Adrenal gland (tissue), 12 donors: ENCODE data around the gene MANSC4. TPM values are rescaled to one million over a fixed set of nuclear protein-coding genes. Genes with fewer than 3 reads are reported as not detected.

Experiments
- DNase-seq, 7 donors: peaks; one replicate each; pipeline ENCODE4 v3.0.0-alpha.2; 2019 to 2020
- H3K27ac ChIP-seq, 5 donors: fragments of 200-600 bp; sonication (generic) in 4 of 5; 1 replicate in 3 of 5; 2 replicates in 2 of 5; pipeline versions ENCODE4 v1.5.1 to v1.8.0; 2016 to 2020; ENCODE audit warnings: mild to moderate bottlenecking in 1 of 5
- H3K27me3 ChIP-seq: fragments of 200-600 bp; 2 replicates; pipeline ENCODE4 v1.8.0; 2021
- H3K36me3 ChIP-seq, 2 donors: fragments of 200-600 bp; replicated peaks in 1 of 2; 1 replicate in 1 of 2; 2 replicates in 1 of 2; pipeline versions ENCODE4 v1.5.1 to v1.8.0; 2018 to 2022
- H3K4me1 ChIP-seq, 2 donors: fragments of 200-600 bp; replicated peaks in 1 of 2; 1 replicate in 1 of 2; 2 replicates in 1 of 2; pipeline versions ENCODE4 v1.5.1 to v1.8.0; 2018 to 2021
- H3K4me3 ChIP-seq, 4 donors: fragments of 200-600 bp; sonication (generic) in 3 of 4; one replicate each; pipeline ENCODE4 v1.5.1; 2016 to 2018
- H3K9me3 ChIP-seq, 3 donors: fragments of 200-600 bp; sonication (generic) in 1 of 3; replicated peaks in 1 of 3; 1 replicate in 2 of 3; 2 replicates in 1 of 3; pipeline versions ENCODE4 v1.5.1 to v1.8.0; 2016 to 2021
- CTCF ChIP-seq, 6 experiments: fragments of 450-650 bp in 4 of 6; fragments of 200-600 bp in 2 of 6; sonication (generic) in 1 of 6; IDR thresholded peaks; 1 replicate in 5 of 6; 2 replicates in 1 of 6; pipeline versions ENCODE4 v1.5.1 to v1.8.0; 2016 to 2021; ENCODE audit warnings: antibody characterized with exemption in 6 of 6, mild to moderate bottlenecking in 2 of 6, moderate library complexity in 1 of 6
- POLR2A ChIP-seq, 2 donors: fragments of 450-650 bp; IDR thresholded peaks; one replicate each; pipeline ENCODE4 v1.6.1; 2017; ENCODE audit warnings: antibody characterized with exemption in 2 of 2, mild to moderate bottlenecking in 2 of 2, moderate library complexity in 1 of 2
- WGBS, 4 donors: extraction: QIAGEN DNeasy Blood & Tissue Kit in 2 of 4; methylation state at CpG; one replicate each; pipeline versions ENCODE4 v1.1.5 to v1.1.7; 2013 to 2017; 5-methylcytosine and 5-hydroxymethylcytosine counted together
- intact Hi-C, 2 donors: fragments of 100-400 bp; cut with DNase I; formaldehyde crosslinking; loops; one replicate each; pipeline versions ENCODE4 v1.14.1 to v1.15.0; 2022 to 2023
- polyA plus RNA-seq, 3 donors: library from polyadenylated mRNA; stranded (reverse); fragments of 200-250 nt in 2 of 3; fragments of 350-450 nt in 1 of 3; fragmentation: Illumina TruSeq in 1 of 3; extraction: RNeasy Lipid Tissue Mini Kit (QIAGEN cat#74804) in 1 of 3; gene quantifications; one replicate each; pipeline ENCODE4 v1.2.3, GENCODE V29; 2013 to 2014
- small RNA-seq, 2 donors: library from RNA; depleted of rRNA; stranded (forward); fragments of <200 nt; gene quantifications; one replicate each; pipeline ENCODE3, GENCODE V24; 2016
- total RNA-seq, 9 donors: library from RNA; depleted of rRNA in 4 of 9; stranded (reverse); fragments of >200 nt in 4 of 9; fragments of 120-200 nt in 1 of 9; fragmentation: NEBNext Ultra II Directional in 1 of 9; extraction: Animal tissue kit (Norgen Biotek cat#: 25700) in 1 of 9; gene quantifications; one replicate each; pipeline versions ENCODE4 v1.1.0 to v1.2.4, GENCODE V29; 2013 to 2023
- donor health status: healthy with polysubstance abuse.
- donor health status: Bipolar disorder and iron deficiency.
- donor health status: DM: yes; HTN: yes; CAD: no.
- donor health status: DM: no; HTN: no; CAD: no.
- donor health status: DM: no; HTN: no; CAD: no.
- donor health status: DM: yes; HTN: yes; CAD: no.

MANSC4 gene
- total and polyA plus RNA-seq, 12 donors, result 0.07 to 0.11 TPM; not detected in 10

DNA sequence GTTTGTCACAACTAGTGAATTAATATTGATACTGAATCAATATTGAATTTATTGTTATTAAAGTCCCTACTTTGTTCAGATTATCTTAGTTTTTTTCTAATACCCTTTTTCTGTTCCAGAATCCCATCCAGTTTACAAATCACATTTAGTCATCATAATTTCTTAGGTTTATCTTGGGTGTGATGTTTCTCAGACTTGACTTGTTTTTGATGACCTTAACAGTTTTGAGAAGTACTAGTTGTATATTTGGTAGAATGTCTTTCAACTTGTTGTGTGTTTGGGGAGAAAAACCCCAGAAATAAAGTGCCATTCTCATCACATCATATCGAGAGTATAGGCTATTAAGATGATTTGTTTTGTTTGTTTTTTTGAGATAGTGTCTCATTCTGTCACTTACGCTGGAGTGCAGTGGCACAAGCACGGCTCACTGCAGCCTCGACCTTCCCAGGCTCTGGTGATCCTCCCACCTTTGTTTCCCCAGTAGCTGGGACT, 49.9 kb downstream of the MANSC4 start:
- Histone ChIP-seq H3K4me1 (no peaks in the 10 kb centered on the region), H3K36me3 (peaks cover 0 to 15% of the 10 kb centered on the region in 2 donors), H3K4me3 (no peak overlapping the region), H3K27ac (no peak overlapping the region), H3K27me3 (no peaks in the 10 kb centered on the region), H3K9me3 (no peaks in the 10 kb centered on the region)
- 81 to 95% (median 85%) methylated on average over 4 of the region's 4 CpGs for WGBS, 4 donors
- TF ChIP-seq CTCF (IDR thresholded peaks at IDR 0.05) (no peak), POLR2A (IDR thresholded peaks at IDR 0.05) (no peak)
- intact Hi-C loops, result loop anchor here (5.0 to 10.0 kb wide), 3 partner anchors 85 to 212 kb away; no protein-coding TSS in a partner anchor
- DNase-seq, result no peak

GRCh38 chr12:27723212-27723611, 56.8 kb downstream of the MANSC4 start:
- TF ChIP-seq POLR2A (IDR thresholded peaks at IDR 0.05), result no peak
- TF ChIP-seq CTCF (IDR thresholded peaks at IDR 0.05), result no peak
- Histone ChIP-seq H3K4me3 (no peak overlapping the region), H3K27me3 (no peaks in the 10 kb centered on the region), H3K36me3 (peaks cover 0 to 51% of the 10 kb centered on the region in 2 donors), H3K9me3 (no peaks in the 10 kb centered on the region), H3K27ac (no peak overlapping the region), H3K4me1 (no peaks in the 10 kb centered on the region)
- 90 to 96% (median 91%) methylated on average over 1 of the region's 1 CpG for WGBS, 4 donors
- DNase-seq, result no peak
- intact Hi-C loops, result no loop called here

Small RNA genes within 50 kb of the gene (small RNA-seq; reads per million reads assigned to genes)
- gene RF00019 (0 reads per million in 2 donors), gene RF02271 (0 reads per million in 2 donors)

Other genes with a start within 250 kb of the MANSC4 start
- gene REP15, start 83.8 kb downstream of the MANSC4 start, total RNA-seq, result 1 to 10 TPM in 6 of 9 donors, under 1 TPM in 1, not detected in 2; 0.91 to 3.1 (median 1.8) TPM
- 1 to 10 TPM; 1.3 to 5.2 (median 2.7) TPM for gene REP15, start 83.8 kb downstream of the MANSC4 start, polyA plus RNA-seq
- 10 to 100 TPM; 39.5 to 96.2 (median 62.7) TPM for gene MRPS35, start 69.4 kb downstream of the MANSC4 start, total RNA-seq
- 100 to 1,000 TPM in 1 of 3 donors, 10 to 100 TPM in 2; 21.0 to 137 (median 22.0) TPM for gene MRPS35, start 69.4 kb downstream of the MANSC4 start, polyA plus RNA-seq
- gene KLHL42, start within 50 bp of the MANSC4 start, total RNA-seq, result 10 to 100 TPM; 15.2 to 23.7 (median 19.1) TPM
- 10 to 100 TPM in 1 of 3 donors, 1 to 10 TPM in 2; 7.8 to 12.7 (median 9.4) TPM for gene KLHL42, start within 50 bp of the MANSC4 start, polyA plus RNA-seq
- under 1 TPM in 5 of 9 donors, not detected in 4; 0.11 to 0.55 (median 0.29) TPM for gene PTHLH, start 192.5 kb upstream of the MANSC4 start, total RNA-seq
- gene PTHLH, start 192.5 kb upstream of the MANSC4 start, polyA plus RNA-seq, result under 1 TPM in 1 of 3 donors, not detected in 2; 0.30 TPM